ENCODE measurements around the gene DEPDC7.

DEPDC7 gene

GRCh38 chr11:33001751-33002542 lies 13.7 kb upstream of the DEPDC7 start:
- no peak for DNase-seq (ENCODE audit: low read depth in 2 of 2)
- no peak for TF ChIP-seq CTCF (IDR thresholded peaks at IDR 0.05; ENCODE audit: low read depth, low read length)
- H3K4me3 ChIP-seq (replicated peaks in 1 of 2; ENCODE audit: low read depth in 2 of 2, low read length in 2 of 2) = no peak overlapping the region

GRCh38 chr11:33005175-33005574 lies 10.5 kb upstream of the DEPDC7 start:
- no peak for DNase-seq (ENCODE audit: low read depth in 2 of 2)
- no peak for TF ChIP-seq CTCF (IDR thresholded peaks at IDR 0.05; ENCODE audit: low read depth, low read length)
- no peak overlapping the region for H3K4me3 ChIP-seq (replicated peaks in 1 of 2; ENCODE audit: low read depth in 2 of 2, low read length in 2 of 2)

- DNase-seq (ENCODE audit: low read depth in 2 of 2) = no peak
- TF ChIP-seq CTCF (IDR thresholded peaks at IDR 0.05; ENCODE audit: low read depth, low read length) = no peak
These were observed 9.7 kb upstream of the DEPDC7 start for GRCh38 chr11:33006010-33006409.

GRCh38 chr11:33013755-33014154 lies 1.9 kb upstream of the DEPDC7 start:
- TF ChIP-seq CTCF (IDR thresholded peaks at IDR 0.05; ENCODE audit: low read depth, low read length) = no peak
- DNase-seq (ENCODE audit: low read depth in 2 of 2) = no peak
- no peak overlapping the region for H3K4me3 ChIP-seq (replicated peaks in 1 of 2; ENCODE audit: low read depth in 2 of 2, low read length in 2 of 2)

More at GRCh38 chr11:33006010-33006409, 9.7 kb upstream of the DEPDC7 start:
- no peak overlapping the region for H3K4me3 ChIP-seq (replicated peaks in 1 of 2; ENCODE audit: low read depth in 2 of 2, low read length in 2 of 2)

GRCh38 chr11:33016654-33017053 lies 976 bp downstream of the DEPDC7 start:
- DNase-seq (ENCODE audit: low read depth in 2 of 2) = no peak
- no peak for TF ChIP-seq CTCF (IDR thresholded peaks at IDR 0.05; ENCODE audit: low read depth, low read length)
- H3K4me3 ChIP-seq (replicated peaks in 1 of 2; ENCODE audit: low read depth in 2 of 2, low read length in 2 of 2) = peak overlapping the region in 1 of 2 donors; percentile 70

GRCh38 chr11:33017478-33017877 lies 1.8 kb downstream of the DEPDC7 start:
- TF ChIP-seq CTCF (IDR thresholded peaks at IDR 0.05; ENCODE audit: low read depth, low read length) = no peak
- H3K4me3 ChIP-seq (replicated peaks in 1 of 2; ENCODE audit: low read depth in 2 of 2, low read length in 2 of 2) = no peak overlapping the region
- DNase-seq (ENCODE audit: low read depth in 2 of 2) = no peak

GRCh38 chr11:33017965-33018364 lies 2.3 kb downstream of the DEPDC7 start:
- no peak for TF ChIP-seq CTCF (IDR thresholded peaks at IDR 0.05; ENCODE audit: low read depth, low read length)
- no peak for DNase-seq (ENCODE audit: low read depth in 2 of 2)
- H3K4me3 ChIP-seq (replicated peaks in 1 of 2; ENCODE audit: low read depth in 2 of 2, low read length in 2 of 2) = no peak overlapping the region

All from cardiac fibroblast (primary cell).